OCI-LY7 (cell line): ENCODE results near the gene PDZRN3.

Experiments
- CTCF ChIP-seq: fragments of 200-600 bp; sonication (generic); conservative IDR thresholded peaks from 2 replicates; pipeline ENCODE4 v1.5.1; 2014; ENCODE audit warnings: mild to moderate bottlenecking, antibody characterized with exemption, low read length, moderate library complexity, mixed read lengths
- EZH2phosphoT487 ChIP-seq: fragments of 200-600 bp; sonication (generic); IDR thresholded peaks from 2 replicates; pipeline ENCODE4 v1.6.1; 2018; ENCODE audit warnings: low read depth, borderline replicate concordance, mild to moderate bottlenecking, mixed run types, antibody characterized with exemption, low read length, moderate library complexity, mixed read lengths

- no peak for TF ChIP-seq CTCF
- no peak for TF ChIP-seq EZH2phosphoT487
These were observed 12.3 kb upstream of the PDZRN3 start for GRCh38 chr3:73637042-73637441.
